Activated CD4-positive, CD25-positive, alpha-beta regulatory T cell treated with anti-CD3 and anti-CD28 coated beads, Interleukin-2, amount 50 U/mL, for 16 hours (primary cell): ENCODE results near the gene AJAP1.

Source experiments
- DNase-seq: peaks from one replicate; pipeline ENCODE4 v3.0.0-alpha.2; 2020; ENCODE audit warnings: low read depth, low spot score

The AJAP1 gene

GRCh38 chr1:4678066-4678717 lies 23.8 kb downstream of the AJAP1 start:
- DNase-seq: no peak

DNA sequence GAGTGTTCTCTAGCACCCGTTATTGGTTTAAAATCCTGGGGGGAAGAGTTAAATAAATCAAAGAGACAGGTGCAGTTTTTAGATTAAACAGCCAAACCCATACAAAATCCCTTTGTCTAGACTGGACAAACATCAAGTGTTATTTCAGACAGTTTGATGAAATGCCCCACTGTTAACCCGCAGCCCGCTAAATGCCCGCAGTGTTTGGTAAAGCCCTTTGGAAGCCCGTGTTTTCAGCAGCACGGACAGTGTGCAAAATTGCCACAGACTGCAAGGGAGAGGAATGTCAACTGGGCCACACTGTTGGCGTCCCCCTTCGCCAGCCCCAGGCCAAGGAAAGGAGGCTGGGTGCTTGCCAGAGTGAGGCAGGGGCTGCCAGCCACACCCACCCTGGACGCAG lies 26.6 kb downstream of the AJAP1 start:
- no peak for DNase-seq

GRCh38 chr1:4682607-4683220 lies 28.3 kb downstream of the AJAP1 start:
- DNase-seq: no peak

GRCh38 chr1:4684136-4684535 lies 29.7 kb downstream of the AJAP1 start:
- no peak for DNase-seq

- no peak for DNase-seq
Measured at GRCh38 chr1:4684864-4685522, 30.6 kb downstream of the AJAP1 start.

DNA sequence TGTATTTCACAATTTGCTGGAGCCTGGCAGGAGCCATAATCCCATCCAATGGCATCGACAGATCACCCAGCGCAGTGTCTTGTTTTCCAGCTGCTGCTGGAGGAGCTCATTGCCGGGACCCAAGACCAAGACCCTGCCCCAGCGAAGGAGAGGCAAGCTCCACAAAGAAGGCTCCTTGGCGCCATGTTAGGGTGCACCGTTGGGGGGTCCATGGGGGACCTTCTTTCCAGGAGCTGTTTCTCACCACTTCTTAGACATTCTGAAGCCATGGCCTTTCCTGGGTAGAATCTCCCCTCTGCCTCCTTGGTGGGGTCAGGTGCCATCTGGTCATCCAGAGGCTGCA lies 31.1 kb downstream of the AJAP1 start:
- DNase-seq: no peak

GRCh38 chr1:4687943-4688342 lies 33.5 kb downstream of the AJAP1 start:
- DNase-seq: no peak

DNA sequence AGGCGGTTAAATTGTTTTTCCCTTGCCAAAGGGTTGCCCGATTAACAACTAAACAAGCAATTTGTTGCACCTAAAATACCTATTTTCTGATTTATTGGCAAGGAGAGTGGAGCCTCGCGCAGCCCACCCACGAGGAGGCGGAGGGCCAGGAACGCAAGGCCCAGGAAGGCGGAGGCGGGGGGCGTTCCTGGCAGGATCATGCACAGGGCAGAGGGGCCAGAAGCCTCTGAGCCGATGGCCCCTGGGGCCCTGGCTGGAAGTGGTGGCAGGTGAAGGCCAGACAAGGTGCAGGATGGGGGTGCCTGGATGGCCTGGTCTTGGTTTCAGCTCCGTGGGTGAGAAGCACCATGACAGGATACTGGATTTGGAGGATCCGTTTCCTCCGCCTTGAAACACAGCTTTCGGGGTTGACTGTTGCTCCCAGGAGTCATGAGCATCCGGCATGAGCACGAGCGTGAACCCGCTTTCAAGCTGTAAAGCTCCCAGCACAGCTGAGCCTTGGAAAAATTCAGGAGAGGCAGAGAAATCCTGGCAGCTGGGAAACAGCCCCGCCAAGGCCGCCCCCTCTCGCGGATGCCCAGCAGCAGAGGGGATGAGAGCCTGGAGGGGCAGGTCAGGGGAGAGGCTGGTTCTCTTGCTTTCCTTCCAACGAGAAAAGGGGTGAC lies 35.0 kb downstream of the AJAP1 start:
- no peak for DNase-seq

GRCh38 chr1:4689941-4690635 lies 35.7 kb downstream of the AJAP1 start:
- no peak for DNase-seq

- no peak for DNase-seq
Measured at GRCh38 chr1:4690951-4691675, 36.7 kb downstream of the AJAP1 start.

DNA sequence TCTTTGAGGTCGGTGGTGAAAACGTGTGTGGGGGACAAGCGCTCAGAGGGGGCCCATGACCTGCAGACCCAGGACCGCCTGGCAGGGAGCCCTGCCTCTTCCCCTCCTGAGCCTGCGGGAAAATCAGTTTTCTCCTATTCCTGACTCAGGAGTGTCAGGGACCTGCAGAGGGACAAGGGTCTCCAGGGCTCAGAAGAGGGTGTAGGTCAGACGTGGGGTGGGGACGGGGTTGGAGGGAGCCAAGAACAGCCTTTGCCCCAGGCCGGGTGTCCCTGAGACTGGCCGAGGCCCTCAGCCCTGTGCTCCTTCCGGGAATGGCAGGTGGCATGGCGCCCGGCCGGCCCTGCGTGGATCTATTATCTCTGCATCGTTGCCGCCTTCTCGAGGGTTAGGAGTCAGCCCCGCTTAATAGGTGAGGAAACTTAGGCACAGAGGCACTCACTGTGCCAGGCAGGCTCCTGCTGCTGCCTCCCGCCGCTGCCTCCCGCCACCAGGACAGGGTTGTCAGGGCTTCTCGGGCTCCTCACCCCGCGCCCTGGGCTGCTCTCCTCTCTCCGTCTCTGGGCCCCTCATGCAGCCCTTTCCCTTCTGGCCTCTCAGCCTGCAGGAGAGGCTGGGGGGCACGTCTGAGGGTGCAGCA lies 37.5 kb downstream of the AJAP1 start:
- no peak for DNase-seq

GRCh38 chr1:4692437-4692836 lies 38.0 kb downstream of the AJAP1 start:
- DNase-seq: no peak

GRCh38 chr1:4693331-4693730 lies 38.9 kb downstream of the AJAP1 start:
- DNase-seq: no peak

- DNase-seq: no peak
Measured at GRCh38 chr1:4693891-4694290, 39.5 kb downstream of the AJAP1 start.

DNA sequence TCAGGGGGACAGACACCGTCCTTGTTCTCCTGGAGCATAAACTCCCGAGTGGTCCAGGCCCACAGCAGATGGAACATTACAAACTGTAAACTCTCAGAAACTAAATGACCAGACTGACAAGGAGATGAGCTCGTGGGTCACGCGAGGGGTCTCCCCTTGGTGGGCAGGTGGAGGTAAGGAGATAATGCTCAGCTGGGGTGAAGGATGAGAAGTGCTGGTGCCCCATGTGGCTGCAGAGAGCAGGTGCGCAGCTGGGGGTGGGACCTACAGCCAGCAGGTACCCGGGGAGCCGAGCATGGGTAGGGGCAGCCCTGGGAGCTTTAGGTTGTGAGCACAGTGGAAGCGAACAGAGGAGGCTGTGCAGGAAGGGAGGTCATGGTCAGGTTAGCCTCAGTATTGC lies 40.1 kb downstream of the AJAP1 start:
- DNase-seq: no peak

DNA sequence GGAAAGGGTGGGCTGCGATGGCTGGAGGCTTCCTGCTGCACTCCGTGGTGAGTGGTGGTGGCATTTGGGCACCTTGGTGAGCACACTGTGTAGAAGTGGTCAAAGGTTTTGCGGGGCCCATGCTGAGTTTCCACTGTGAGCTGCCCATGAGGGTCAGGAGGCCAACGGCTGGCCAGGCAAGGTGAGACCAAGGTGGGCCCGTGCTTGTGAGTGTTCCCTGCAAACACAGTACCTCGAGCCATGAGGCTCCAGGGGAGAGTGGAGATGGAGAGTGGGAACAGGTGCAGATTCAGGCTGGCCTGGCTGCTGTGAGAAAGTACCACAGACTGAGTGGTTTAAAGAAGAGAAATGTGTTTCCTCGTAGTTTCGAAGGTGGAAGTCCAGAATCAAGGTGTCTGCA lies 40.8 kb downstream of the AJAP1 start:
- DNase-seq: no peak

GRCh38 chr1:4696161-4696745 lies 41.8 kb downstream of the AJAP1 start:
- no peak for DNase-seq

DNA sequence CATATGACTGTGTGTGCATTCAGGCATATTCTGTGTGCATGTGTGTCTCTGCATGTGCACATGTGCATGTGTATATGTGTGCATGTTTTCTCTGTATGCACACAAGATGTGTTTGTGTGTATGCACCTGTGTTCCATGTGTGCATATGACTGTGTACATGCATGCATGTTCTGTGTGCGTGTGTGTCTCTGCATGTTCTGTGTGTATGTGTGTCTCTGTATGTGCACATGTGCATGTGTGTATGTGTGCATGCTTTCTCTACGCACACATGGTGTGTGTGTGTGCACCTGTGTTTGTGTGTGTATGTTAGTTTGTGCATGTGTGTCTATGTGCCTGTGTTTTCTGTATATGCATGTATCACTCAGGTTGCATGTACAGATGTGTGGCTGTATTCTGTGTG lies 42.3 kb downstream of the AJAP1 start:
- no peak for DNase-seq

- DNase-seq: no peak
Measured at GRCh38 chr1:4697801-4698200, 43.4 kb downstream of the AJAP1 start.

GRCh38 chr1:4698911-4699310 lies 44.5 kb downstream of the AJAP1 start:
- no peak for DNase-seq
